GM19438 (cell line): Measurements from ENCODE around the gene SVOPL.
"Not testable (repeated sequence)": the region's sequence is repeated elsewhere in the genome, so short reads cannot be mapped to it uniquely, and the experiment has no call there.

Source experiments
- ATAC-seq: cut with Tn5 transposase; IDR thresholded peaks from one replicate; pipeline ENCODE4 v1.9.1; 2021; ENCODE audit warnings: low read depth; ENCODE audit not compliant: unreplicated experiment

Gene SVOPL

DNA sequence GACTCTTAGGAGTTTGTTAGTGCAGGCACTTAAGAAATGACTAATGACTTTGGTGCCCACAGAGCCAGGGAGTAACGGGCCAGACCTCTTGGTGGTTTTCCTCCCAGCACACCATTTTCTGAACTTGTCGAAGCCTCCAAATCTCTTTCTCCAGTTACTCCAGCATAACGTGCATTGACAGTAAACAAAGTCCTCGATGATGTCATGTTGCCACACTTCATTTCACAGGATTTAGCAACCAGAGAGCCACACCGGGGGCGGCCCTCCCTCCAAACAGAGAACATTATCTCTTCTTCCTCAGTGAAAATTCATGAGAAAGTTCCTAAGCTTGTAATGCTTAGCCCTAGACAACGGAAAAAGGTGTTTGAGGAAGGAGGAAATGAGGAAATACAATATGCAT is 4.0 kb upstream of the SVOPL start:
- ATAC-seq: no peak

DNA sequence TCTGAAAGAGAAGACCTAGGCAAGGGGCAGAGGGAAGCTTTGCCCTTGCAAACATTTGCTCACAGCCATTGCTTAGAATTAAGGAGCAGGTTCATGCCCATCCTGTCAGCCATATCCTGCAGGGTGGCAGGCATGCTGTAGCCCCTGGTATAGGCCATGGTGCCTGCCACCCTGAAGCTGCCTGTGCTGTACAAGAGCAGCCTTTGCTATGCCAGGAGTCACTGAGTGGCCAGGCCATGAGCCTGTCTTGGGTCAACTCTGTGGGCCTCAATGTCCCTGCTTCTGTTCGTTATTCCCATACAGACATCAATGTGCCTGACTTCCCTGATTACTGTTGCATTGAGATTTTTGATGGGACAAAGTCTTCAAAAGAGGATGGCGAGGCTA is 368 bp upstream of the SVOPL start:
- ATAC-seq: no peak

DNA sequence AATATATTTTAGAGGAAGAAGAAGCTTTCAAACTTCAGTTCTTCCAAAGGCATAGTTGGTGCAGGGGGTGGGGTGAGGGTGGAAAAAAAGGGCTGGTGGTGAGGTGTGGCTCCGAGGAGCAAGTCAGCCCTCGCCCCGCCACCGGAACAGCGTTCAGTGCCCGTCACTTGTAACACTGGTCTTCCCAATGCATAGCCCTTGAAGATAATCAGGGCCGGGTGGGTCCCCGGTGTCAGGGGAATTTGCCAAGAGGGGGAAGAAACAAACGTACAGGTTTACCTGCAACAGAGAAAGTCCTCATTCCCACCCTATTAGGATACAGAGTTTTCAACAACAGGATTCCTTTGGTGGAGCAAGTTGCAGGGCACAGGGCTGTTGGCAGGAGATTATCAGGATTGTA is 1.5 kb downstream of the SVOPL start:
- no peak for ATAC-seq

DNA sequence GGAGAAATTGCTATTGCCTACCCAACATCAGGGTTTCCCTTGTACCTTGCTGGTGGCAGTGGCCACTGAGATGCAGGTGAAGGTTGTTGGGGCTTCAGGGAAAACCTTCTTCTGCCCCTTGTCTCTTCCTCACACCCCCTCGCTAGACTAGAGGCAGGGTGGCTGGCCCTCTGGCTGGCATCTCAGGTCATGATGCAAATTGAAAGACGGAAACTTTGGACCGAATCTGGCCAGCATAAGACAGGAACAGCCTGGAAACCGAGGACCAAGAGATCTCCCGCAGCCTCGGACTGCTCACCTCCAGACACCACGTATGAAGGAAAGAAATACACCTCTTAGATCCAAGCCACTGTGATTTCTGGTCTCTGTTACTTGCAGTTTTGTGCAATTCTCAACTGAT is 2.9 kb downstream of the SVOPL start:
- ATAC-seq: no peak

- no peak for ATAC-seq
Measured at GRCh38 chr7:138697535-138698182, 3.5 kb downstream of the SVOPL start.

GRCh38 chr7:138695776-138696175 is 5.4 kb downstream of the SVOPL start:
- not testable (repeated sequence) for ATAC-seq

GRCh38 chr7:138695106-138695505 is 6.1 kb downstream of the SVOPL start:
- ATAC-seq: no peak

DNA sequence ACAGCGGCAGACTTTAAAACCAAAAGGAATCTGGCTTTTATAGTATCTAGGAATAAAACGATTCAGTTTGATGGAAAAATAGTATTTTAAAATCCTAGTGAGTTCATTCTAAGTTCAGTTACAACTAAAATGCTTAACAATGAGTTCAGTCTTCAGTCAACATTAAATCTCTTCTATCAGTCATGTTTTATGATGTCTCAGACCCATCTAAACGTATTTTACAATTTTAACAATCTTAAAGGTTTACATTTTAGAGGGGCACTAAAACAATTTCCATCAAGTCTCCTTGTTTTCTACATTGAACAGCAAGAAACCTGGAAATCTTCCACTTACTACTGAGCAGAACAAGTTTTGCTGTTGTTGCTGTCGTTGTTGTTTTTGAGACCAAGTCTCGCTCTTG is 10.0 kb downstream of the SVOPL start:
- ATAC-seq: no peak

GRCh38 chr7:138690495-138690894 is 10.7 kb downstream of the SVOPL start:
- ATAC-seq: no peak

DNA sequence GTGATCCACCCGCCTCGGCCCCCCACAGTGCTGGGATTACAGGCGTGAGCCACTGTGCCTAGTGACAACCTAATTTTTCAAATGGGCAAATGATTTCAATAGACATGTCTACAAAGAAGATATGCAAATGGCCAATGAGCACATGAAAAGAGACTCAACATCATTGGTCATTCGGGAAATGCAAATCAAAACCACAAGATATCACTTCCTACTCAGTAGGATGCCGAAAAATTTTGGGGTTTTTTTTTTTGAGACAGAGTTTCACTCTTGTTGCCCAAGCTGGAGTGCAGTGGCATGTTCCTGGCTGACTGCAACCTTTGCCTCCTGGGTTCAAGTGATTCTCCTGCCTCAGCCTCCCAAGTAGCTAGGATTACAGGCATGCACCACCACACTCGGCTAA is 13.1 kb downstream of the SVOPL start:
- not testable (repeated sequence) for ATAC-seq

- no peak for ATAC-seq
Measured at GRCh38 chr7:138684340-138684739, 16.8 kb downstream of the SVOPL start.

- no peak for ATAC-seq
Measured at GRCh38 chr7:138679793-138680192, 21.4 kb downstream of the SVOPL start.

DNA sequence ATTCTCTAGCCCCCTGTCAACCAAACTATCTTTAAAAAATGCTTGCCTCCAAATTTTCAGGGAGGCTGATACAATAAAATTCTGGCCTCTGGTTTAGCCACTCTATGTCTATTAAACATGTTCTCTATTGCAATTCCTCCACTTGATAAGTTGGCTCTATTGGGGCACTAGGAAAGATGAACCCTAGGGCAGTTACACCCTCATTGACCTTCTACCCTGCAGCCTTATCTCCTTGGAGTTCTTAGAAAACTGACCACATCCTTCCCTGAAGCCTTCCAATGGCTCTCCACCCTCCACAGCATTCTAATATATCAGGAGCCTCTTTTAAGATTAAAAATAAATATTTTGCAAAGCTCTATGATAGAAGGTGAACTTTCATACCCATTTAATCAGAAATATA is 30.6 kb downstream of the SVOPL start:
- no peak for ATAC-seq

GRCh38 chr7:138669364-138669763 is 31.8 kb downstream of the SVOPL start:
- ATAC-seq: no peak

DNA sequence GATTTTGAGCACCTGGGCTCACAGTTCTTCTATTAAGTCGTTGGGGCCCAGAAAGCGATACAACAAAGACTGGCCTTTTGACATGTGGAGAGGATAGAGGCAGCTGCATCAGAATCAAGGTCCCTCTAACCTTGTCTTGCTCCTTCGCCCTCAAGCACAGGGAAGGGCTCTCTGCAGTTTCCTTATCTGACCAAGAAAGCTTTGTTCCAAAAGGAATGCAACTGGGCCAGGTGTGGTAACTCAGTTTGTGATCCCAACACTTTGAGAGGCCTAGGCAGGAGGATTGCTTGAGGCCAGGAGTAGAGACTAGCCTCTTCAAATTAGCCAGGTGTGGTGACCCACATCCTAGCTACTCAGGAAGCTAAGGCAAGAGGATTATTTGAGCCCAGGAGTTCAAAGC is 32.2 kb downstream of the SVOPL start:
- no peak for ATAC-seq

DNA sequence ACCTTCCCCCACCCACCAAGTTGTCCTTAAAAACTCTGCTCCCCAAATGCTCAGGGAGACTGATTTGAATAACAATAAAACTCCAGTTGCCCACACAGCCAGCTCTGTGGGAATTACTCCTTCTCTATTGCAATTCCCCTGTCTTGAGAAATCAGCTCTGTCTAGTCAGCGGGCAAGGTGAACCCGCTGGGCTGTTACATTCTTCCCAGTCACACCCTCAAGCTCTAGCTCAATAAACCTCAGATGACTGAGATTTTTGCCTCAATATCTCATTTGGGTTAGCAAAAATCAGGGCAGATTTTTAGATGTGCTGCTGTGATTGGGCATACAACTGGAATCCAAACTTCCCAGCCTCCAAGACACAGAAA is 32.9 kb downstream of the SVOPL start:
- ATAC-seq: no peak

- ATAC-seq: no peak
Measured at GRCh38 chr7:138667535-138668228, 33.5 kb downstream of the SVOPL start.

DNA sequence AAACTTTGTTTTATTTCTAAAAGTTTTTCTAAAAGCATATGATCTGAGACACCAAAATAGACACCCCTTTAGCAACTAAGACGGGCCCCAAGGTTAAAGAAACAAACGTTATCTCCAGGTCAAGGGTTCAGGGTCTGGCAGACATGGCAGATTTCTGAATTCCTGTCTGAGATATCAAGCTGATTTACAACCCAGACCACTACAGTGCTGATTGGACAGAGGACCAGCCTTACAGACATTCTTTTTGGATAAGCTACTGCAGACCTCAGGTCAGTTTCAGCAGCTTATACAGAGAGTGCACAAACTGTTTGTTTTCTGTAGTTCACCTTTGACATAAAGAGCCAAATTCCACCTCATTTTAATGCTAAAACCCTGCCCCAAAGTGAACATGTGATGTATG is 34.8 kb downstream of the SVOPL start:
- no peak for ATAC-seq

DNA sequence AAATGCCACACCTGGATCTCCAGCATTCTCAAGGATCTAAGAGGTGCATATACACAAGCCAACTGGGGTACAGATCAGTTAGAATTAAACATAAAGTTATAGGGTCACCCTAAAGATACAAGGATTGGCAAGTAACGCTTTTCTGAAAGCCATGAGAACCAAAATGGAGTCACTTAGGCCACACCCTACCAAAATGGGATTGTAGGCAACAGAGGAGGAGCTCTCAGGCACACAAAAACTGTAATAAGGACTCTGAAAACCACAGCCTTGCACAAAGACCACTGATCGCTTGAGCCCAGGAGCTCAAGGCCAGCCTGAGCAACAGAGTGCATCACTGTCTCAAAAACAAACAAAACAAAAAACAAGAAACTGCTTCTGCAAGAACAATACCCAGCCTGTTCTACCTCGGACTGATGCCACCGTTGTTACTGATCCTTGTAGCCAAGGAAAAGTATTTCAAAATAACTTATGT is 35.5 kb downstream of the SVOPL start:
- ATAC-seq: no peak

GRCh38 chr7:138665249-138665648 is 35.9 kb downstream of the SVOPL start:
- no peak for ATAC-seq

GRCh38 chr7:138663725-138664710 is 37.1 kb downstream of the SVOPL start:
- ATAC-seq: no peak
